BLaER1 (cell line): Measurements from ENCODE around the gene GRN.
A peak's percentile ranks its signal among the peaks of the same experiment; 100 is the strongest.
"Not testable (repeated sequence)": the region's sequence is repeated elsewhere in the genome, so short reads cannot be mapped to it uniquely, and the experiment has no call there.

ENCODE experiments used
- H3K27ac ChIP-seq: shearing (Covaris generic); formaldehyde crosslinking; 2 replicates; pipeline ENCODE4 v1.8.1; 2022
- H3K27me3 ChIP-seq: shearing (Covaris generic); formaldehyde crosslinking; 2 replicates; pipeline ENCODE4 v1.8.1; 2022
- H3K36me3 ChIP-seq: shearing (Covaris generic); formaldehyde crosslinking; 2 replicates; pipeline ENCODE4 v1.8.1; 2022
- H3K4me1 ChIP-seq: shearing (Covaris generic); formaldehyde crosslinking; 2 replicates; pipeline ENCODE4 v1.8.1; 2022
- H3K4me2 ChIP-seq: shearing (Covaris generic); formaldehyde crosslinking; 2 replicates; pipeline ENCODE4 v1.8.1; 2022
- H3K4me3 ChIP-seq: shearing (Covaris generic); formaldehyde crosslinking; 2 replicates; pipeline ENCODE4 v1.8.1; 2022
- H3K9ac ChIP-seq: shearing (Covaris generic); formaldehyde crosslinking; 2 replicates; pipeline ENCODE4 v1.8.1; 2022
- H3K9me3 ChIP-seq: shearing (Covaris generic); formaldehyde crosslinking; 2 replicates; pipeline ENCODE4 v1.8.1; 2022
- H4K20me1 ChIP-seq: shearing (Covaris generic); formaldehyde crosslinking; 2 replicates; pipeline ENCODE4 v1.8.1; 2022
- Cebpa-rat ChIP-seq: shearing (Covaris generic); IDR thresholded peaks from 2 replicates; pipeline ENCODE4 v1.8.1; 2022

GRN gene

GRCh38 chr17:44346064-44346844 lies 1.2 kb downstream of the GRN start:
- Histone ChIP-seq H4K20me1 (peaks cover 37% of the 10 kb centered on the region), H3K9ac (peak overlapping the region; percentile 83), H3K36me3 (peaks cover 22% of the 10 kb centered on the region), H3K27ac (peak overlapping the region; percentile 68), H3K4me2 (peak overlapping the region; percentile 92), H3K4me3 (peak overlapping the region; percentile 88), H3K9me3 (no peaks in the 10 kb centered on the region), H3K4me1 (peaks cover 51% of the 10 kb centered on the region), H3K27me3 (no peaks in the 10 kb centered on the region)
- TF ChIP-seq Cebpa-rat = no peak

- H3K4me3 ChIP-seq, H3K9ac ChIP-seq: not testable (repeated sequence)
- peak overlapping the region; percentile 92 for H3K4me2 ChIP-seq
Observed at GRCh38 chr17:44347206-44348055, 2.3 kb downstream of the GRN start.

GRCh38 chr17:44348234-44348987 lies 3.3 kb downstream of the GRN start:
- Histone ChIP-seq H3K9ac (peak overlapping the region; percentile 12; the same call in 1 of the 2 replicates), H3K4me2 (peak overlapping the region; percentile 92), H3K27me3 (peaks cover 14% of the 10 kb centered on the region), H3K4me3 (no peak overlapping the region), H3K36me3 (peaks cover 42% of the 10 kb centered on the region), H3K4me1 (peaks cover 52% of the 10 kb centered on the region), H3K9me3 (no peaks in the 10 kb centered on the region), H3K27ac (peak overlapping the region; percentile 62), H4K20me1 (peaks cover 59% of the 10 kb centered on the region)
- TF ChIP-seq Cebpa-rat = no peak

More at GRCh38 chr17:44347206-44348055, 2.3 kb downstream of the GRN start:
- H3K9me3 ChIP-seq, H3K27me3 ChIP-seq: not testable (repeated sequence)
- Histone ChIP-seq H4K20me1 (peaks cover 49% of the 10 kb centered on the region), H3K4me1 (peaks cover 51% of the 10 kb centered on the region), H3K27ac (peak overlapping the region; percentile 62), H3K36me3 (peaks cover 34% of the 10 kb centered on the region)

GRCh38 chr17:44348988-44349364 lies 3.9 kb downstream of the GRN start:
- H3K36me3 ChIP-seq = peaks cover 42% of the 10 kb centered on the region
- no peak for TF ChIP-seq Cebpa-rat
- peaks cover 56% of the 10 kb centered on the region for H3K4me1 ChIP-seq
- H3K9me3 ChIP-seq = no peaks in the 10 kb centered on the region
- no peak overlapping the region for H3K9ac ChIP-seq
- peaks cover 64% of the 10 kb centered on the region for H4K20me1 ChIP-seq
- peak overlapping the region; percentile 62 for H3K27ac ChIP-seq
- H3K4me3 ChIP-seq = no peak overlapping the region
- peak overlapping the region; percentile 92 for H3K4me2 ChIP-seq
- H3K27me3 ChIP-seq = peaks cover 20% of the 10 kb centered on the region

- no peak overlapping the region for H3K4me3 ChIP-seq
- H3K4me1 ChIP-seq = peaks cover 55% of the 10 kb centered on the region
- no peak overlapping the region for H3K9ac ChIP-seq
- peaks cover 42% of the 10 kb centered on the region for H3K36me3 ChIP-seq
- TF ChIP-seq Cebpa-rat = no peak
- H4K20me1 ChIP-seq = peaks cover 67% of the 10 kb centered on the region
- H3K27ac ChIP-seq = 0 out of 2 replicates have a peak overlapping the region, but pooled peaks have one; percentile 9
- peaks cover 26% of the 10 kb centered on the region for H3K27me3 ChIP-seq
- peak overlapping the region; percentile 92; the same call in 1 of the 2 replicates for H3K4me2 ChIP-seq
- H3K9me3 ChIP-seq = no peaks in the 10 kb centered on the region
Observed at GRCh38 chr17:44349553-44350070, 4.5 kb downstream of the GRN start.

GRCh38 chr17:44350733-44351226 lies 5.7 kb downstream of the GRN start:
- peaks cover 79% of the 10 kb centered on the region for H4K20me1 ChIP-seq
- no peak overlapping the region for H3K4me3 ChIP-seq
- H3K9ac ChIP-seq = no peak overlapping the region
- peaks cover 51% of the 10 kb centered on the region for H3K36me3 ChIP-seq
- peaks cover 31% of the 10 kb centered on the region for H3K27me3 ChIP-seq
- no peak for TF ChIP-seq Cebpa-rat
- no peak overlapping the region for H3K27ac ChIP-seq
- peaks cover 62% of the 10 kb centered on the region for H3K4me1 ChIP-seq
- no peaks in the 10 kb centered on the region for H3K9me3 ChIP-seq
- H3K4me2 ChIP-seq = no peak overlapping the region

GRCh38 chr17:44351464-44351863 lies 6.4 kb downstream of the GRN start:
- no peaks in the 10 kb centered on the region for H3K9me3 ChIP-seq
- H3K36me3 ChIP-seq = peaks cover 57% of the 10 kb centered on the region
- no peak overlapping the region for H3K4me2 ChIP-seq
- H4K20me1 ChIP-seq = peaks cover 79% of the 10 kb centered on the region
- no peak overlapping the region for H3K9ac ChIP-seq
- peaks cover 57% of the 10 kb centered on the region for H3K4me1 ChIP-seq
- no peak for TF ChIP-seq Cebpa-rat
- no peak overlapping the region for H3K27ac ChIP-seq
- H3K4me3 ChIP-seq = no peak overlapping the region
- peaks cover 31% of the 10 kb centered on the region for H3K27me3 ChIP-seq

- no peak overlapping the region for H3K4me2 ChIP-seq
- H3K9me3 ChIP-seq = no peaks in the 10 kb centered on the region
- no peak overlapping the region for H3K9ac ChIP-seq
- H3K36me3 ChIP-seq = peaks cover 58% of the 10 kb centered on the region
- H3K27ac ChIP-seq = no peak overlapping the region
- TF ChIP-seq Cebpa-rat = no peak
- H3K4me1 ChIP-seq = peaks cover 49% of the 10 kb centered on the region
- no peak overlapping the region for H3K4me3 ChIP-seq
- peaks cover 77% of the 10 kb centered on the region for H4K20me1 ChIP-seq
- peaks cover 31% of the 10 kb centered on the region for H3K27me3 ChIP-seq
Observed at GRCh38 chr17:44351961-44352827, 7.1 kb downstream of the GRN start.
